Adrenal gland (tissue), 12 donors: ENCODE results near the gene RAG1. TPM values are rescaled to one million over a fixed set of nuclear protein-coding genes. Genes with fewer than 3 reads are reported as not detected.

Source experiments
- DNase-seq, 7 donors: peaks; one replicate each; pipeline ENCODE4 v3.0.0-alpha.2; 2019 to 2020
- H3K27ac ChIP-seq, 5 donors: fragments of 200-600 bp; sonication (generic) in 4 of 5; 1 replicate in 3 of 5; 2 replicates in 2 of 5; pipeline versions ENCODE4 v1.5.1 to v1.8.0; 2016 to 2020; ENCODE audit warnings: mild to moderate bottlenecking in 1 of 5
- H3K27me3 ChIP-seq: fragments of 200-600 bp; 2 replicates; pipeline ENCODE4 v1.8.0; 2021
- H3K36me3 ChIP-seq, 2 donors: fragments of 200-600 bp; replicated peaks in 1 of 2; 1 replicate in 1 of 2; 2 replicates in 1 of 2; pipeline versions ENCODE4 v1.5.1 to v1.8.0; 2018 to 2022
- H3K4me1 ChIP-seq, 2 donors: fragments of 200-600 bp; replicated peaks in 1 of 2; 1 replicate in 1 of 2; 2 replicates in 1 of 2; pipeline versions ENCODE4 v1.5.1 to v1.8.0; 2018 to 2021
- H3K4me3 ChIP-seq, 4 donors: fragments of 200-600 bp; sonication (generic) in 3 of 4; one replicate each; pipeline ENCODE4 v1.5.1; 2016 to 2018
- H3K9me3 ChIP-seq, 3 donors: fragments of 200-600 bp; sonication (generic) in 1 of 3; replicated peaks in 1 of 3; 1 replicate in 2 of 3; 2 replicates in 1 of 3; pipeline versions ENCODE4 v1.5.1 to v1.8.0; 2016 to 2021
- CTCF ChIP-seq, 6 experiments: fragments of 450-650 bp in 4 of 6; fragments of 200-600 bp in 2 of 6; sonication (generic) in 1 of 6; IDR thresholded peaks; 1 replicate in 5 of 6; 2 replicates in 1 of 6; pipeline versions ENCODE4 v1.5.1 to v1.8.0; 2016 to 2021; ENCODE audit warnings: antibody characterized with exemption in 6 of 6, mild to moderate bottlenecking in 2 of 6, moderate library complexity in 1 of 6
- POLR2A ChIP-seq, 2 donors: fragments of 450-650 bp; IDR thresholded peaks; one replicate each; pipeline ENCODE4 v1.6.1; 2017; ENCODE audit warnings: antibody characterized with exemption in 2 of 2, mild to moderate bottlenecking in 2 of 2, moderate library complexity in 1 of 2
- WGBS, 4 donors: extraction: QIAGEN DNeasy Blood & Tissue Kit in 2 of 4; methylation state at CpG; one replicate each; pipeline versions ENCODE4 v1.1.5 to v1.1.7; 2013 to 2017; 5-methylcytosine and 5-hydroxymethylcytosine counted together
- intact Hi-C, 2 donors: fragments of 100-400 bp; cut with DNase I; formaldehyde crosslinking; loops; one replicate each; pipeline versions ENCODE4 v1.14.1 to v1.15.0; 2022 to 2023
- polyA plus RNA-seq, 3 donors: library from polyadenylated mRNA; stranded (reverse); fragments of 200-250 nt in 2 of 3; fragments of 350-450 nt in 1 of 3; fragmentation: Illumina TruSeq in 1 of 3; extraction: RNeasy Lipid Tissue Mini Kit (QIAGEN cat#74804) in 1 of 3; gene quantifications; one replicate each; pipeline ENCODE4 v1.2.3, GENCODE V29; 2013 to 2014
- total RNA-seq, 9 donors: library from RNA; depleted of rRNA in 4 of 9; stranded (reverse); fragments of >200 nt in 4 of 9; fragments of 120-200 nt in 1 of 9; fragmentation: NEBNext Ultra II Directional in 1 of 9; extraction: Animal tissue kit (Norgen Biotek cat#: 25700) in 1 of 9; gene quantifications; one replicate each; pipeline versions ENCODE4 v1.1.0 to v1.2.4, GENCODE V29; 2013 to 2023
- donor health status: healthy with polysubstance abuse.
- donor health status: Bipolar disorder and iron deficiency.
- donor health status: DM: yes; HTN: yes; CAD: no.
- donor health status: DM: no; HTN: no; CAD: no.
- donor health status: DM: no; HTN: no; CAD: no.
- donor health status: DM: yes; HTN: yes; CAD: no.

The RAG1 gene
- total and polyA plus RNA-seq, 12 donors: 0.17 to 3.5 (median 1.7) TPM

GRCh38 chr11:36620246-36620645, 52.4 kb downstream of the RAG1 start:
- intact Hi-C loops: no loop called here
- TF ChIP-seq POLR2A (IDR thresholded peaks at IDR 0.05) (no peak), CTCF (IDR thresholded peaks at IDR 0.05) (no peak)
- Histone ChIP-seq H3K9me3 (no peaks in the 10 kb centered on the region), H3K4me1 (no peaks in the 10 kb centered on the region), H3K4me3 (no peak overlapping the region), H3K27me3 (no peaks in the 10 kb centered on the region), H3K27ac (no peak overlapping the region), H3K36me3 (no peaks in the 10 kb centered on the region)
- no peak for DNase-seq

- 82 to 94% (median 86%) methylated on average over 3 of the region's 3 CpGs for WGBS, 4 donors
- Histone ChIP-seq H3K27me3 (no peaks in the 10 kb centered on the region), H3K36me3 (no peaks in the 10 kb centered on the region), H3K4me1 (no peaks in the 10 kb centered on the region), H3K27ac (no peak overlapping the region), H3K9me3 (no peaks in the 10 kb centered on the region), H3K4me3 (no peak overlapping the region)
- peak in 1 of 7 donors; percentile 4 for DNase-seq
- peak in 4 of 6 experiments; percentile 30 to 51 (median 42) for TF ChIP-seq CTCF (IDR thresholded peaks at IDR 0.05)
- no peak for TF ChIP-seq POLR2A (IDR thresholded peaks at IDR 0.05)
- intact Hi-C loops: no loop called here
Measured at GRCh38 chr11:36622431-36623136, 54.8 kb downstream of the RAG1 start.

- no peak for DNase-seq
- H3K4me1 ChIP-seq: no peaks in the 10 kb centered on the region
- no peak overlapping the region for H3K4me3 ChIP-seq
- no peaks in the 10 kb centered on the region for H3K27me3 ChIP-seq
- intact Hi-C loops: no loop called here
- no peak for TF ChIP-seq POLR2A (IDR thresholded peaks at IDR 0.05)
- no peak for TF ChIP-seq CTCF (IDR thresholded peaks at IDR 0.05)
- no peak overlapping the region for H3K27ac ChIP-seq
- H3K9me3 ChIP-seq: no peaks in the 10 kb centered on the region
- no peaks in the 10 kb centered on the region for H3K36me3 ChIP-seq
- 85 to 91% (median 87%) methylated on average over 5 of the region's 5 CpGs for WGBS, 4 donors
Measured at GRCh38 chr11:36623494-36623893, 55.7 kb downstream of the RAG1 start.

GRCh38 chr11:36627006-36627405, 59.2 kb downstream of the RAG1 start:
- no peaks in the 10 kb centered on the region for H3K27me3 ChIP-seq
- no peak for DNase-seq
- 80 to 94% (median 86%) methylated on average over 1 of the region's 1 CpG for WGBS, 4 donors
- intact Hi-C loops: no loop called here
- no peaks in the 10 kb centered on the region for H3K4me1 ChIP-seq
- no peaks in the 10 kb centered on the region for H3K36me3 ChIP-seq
- H3K27ac ChIP-seq: no peak overlapping the region
- TF ChIP-seq CTCF (IDR thresholded peaks at IDR 0.05): no peak
- TF ChIP-seq POLR2A (IDR thresholded peaks at IDR 0.05): no peak
- no peak overlapping the region for H3K4me3 ChIP-seq
- H3K9me3 ChIP-seq: no peaks in the 10 kb centered on the region
